ENCODE results near the gene CTTN.
A peak's percentile ranks its signal among the peaks of the same experiment; 100 is the strongest.

CTTN gene

DNA sequence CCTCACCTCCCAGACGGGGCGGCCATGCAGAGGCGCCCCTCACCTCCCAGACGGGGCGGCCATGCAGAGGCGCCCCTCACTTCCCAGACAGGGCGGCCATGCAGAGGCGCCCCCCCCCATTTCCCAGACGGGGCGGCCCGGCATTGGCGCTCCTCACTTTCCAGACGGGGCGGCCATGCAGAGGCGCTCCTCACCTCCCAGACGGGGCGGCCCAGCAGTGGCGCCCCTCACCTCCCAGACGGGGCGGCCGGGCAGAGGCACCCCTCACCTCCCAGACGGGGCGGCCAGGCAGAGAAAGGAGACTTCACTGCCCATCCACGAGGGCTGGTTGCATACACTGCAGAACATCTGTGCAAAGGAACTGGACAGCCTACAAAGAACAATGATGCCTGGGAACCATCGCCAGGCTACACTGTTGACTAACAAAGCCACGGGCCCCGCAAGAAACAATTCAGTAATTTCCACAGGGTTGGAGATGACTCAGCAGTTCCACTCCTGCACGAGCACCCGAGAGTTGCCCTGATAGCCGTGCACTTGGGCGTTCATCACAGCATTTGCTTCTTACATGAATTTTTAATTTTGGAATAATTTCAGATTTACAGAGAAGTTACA lies 58.7 kb downstream of the CTTN start:
- no peak for DNase-seq

DNA sequence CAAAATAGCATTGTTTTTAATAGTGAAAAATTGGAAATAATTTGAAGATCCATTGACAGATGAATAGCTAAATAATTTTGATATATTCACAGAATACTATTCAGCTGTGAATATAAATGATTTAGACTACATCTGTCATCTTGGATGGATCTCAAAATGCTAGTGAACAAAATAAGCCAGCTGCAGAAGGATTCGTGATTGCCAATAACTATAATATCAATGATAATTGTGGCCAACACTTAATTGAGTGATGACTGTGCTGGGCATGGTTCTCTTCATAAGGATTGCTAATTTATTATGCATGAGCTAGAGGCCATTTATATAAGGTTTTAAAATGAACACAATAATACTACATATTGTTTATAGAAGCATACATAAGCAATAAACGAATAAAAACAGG lies 60.4 kb downstream of the CTTN start:
- no peak for DNase-seq

DNA sequence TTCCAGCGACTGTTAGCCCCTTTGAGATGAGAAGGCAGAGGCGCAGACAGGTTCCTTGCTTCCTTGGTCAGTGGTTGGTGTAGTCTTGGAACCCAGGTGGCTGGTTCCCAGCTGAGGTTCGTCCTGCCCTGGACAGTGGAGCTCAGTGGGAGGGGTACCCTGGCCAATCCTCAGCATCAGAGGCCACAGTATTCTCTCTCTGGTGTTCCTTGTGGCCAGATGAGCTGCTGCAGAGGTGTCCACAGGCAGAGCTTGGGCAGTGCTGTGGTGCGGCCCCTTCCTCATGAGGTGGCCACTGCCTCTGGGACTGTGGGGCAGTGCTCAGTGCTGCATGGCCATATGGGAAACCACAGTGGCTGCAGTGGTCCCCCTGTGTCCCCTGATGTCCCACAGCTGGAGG lies 61.8 kb downstream of the CTTN start:
- no peak for DNase-seq

GRCh38 chr11:70460964-70461363 lies 62.6 kb downstream of the CTTN start:
- DNase-seq: no peak

- no peak for DNase-seq
These were observed 64.6 kb downstream of the CTTN start for GRCh38 chr11:70462818-70463477.

GRCh38 chr11:70463478-70464255 lies 65.3 kb downstream of the CTTN start:
- no peak for DNase-seq

- no peak for DNase-seq
These were observed 66.4 kb downstream of the CTTN start for GRCh38 chr11:70464509-70465361.

DNA sequence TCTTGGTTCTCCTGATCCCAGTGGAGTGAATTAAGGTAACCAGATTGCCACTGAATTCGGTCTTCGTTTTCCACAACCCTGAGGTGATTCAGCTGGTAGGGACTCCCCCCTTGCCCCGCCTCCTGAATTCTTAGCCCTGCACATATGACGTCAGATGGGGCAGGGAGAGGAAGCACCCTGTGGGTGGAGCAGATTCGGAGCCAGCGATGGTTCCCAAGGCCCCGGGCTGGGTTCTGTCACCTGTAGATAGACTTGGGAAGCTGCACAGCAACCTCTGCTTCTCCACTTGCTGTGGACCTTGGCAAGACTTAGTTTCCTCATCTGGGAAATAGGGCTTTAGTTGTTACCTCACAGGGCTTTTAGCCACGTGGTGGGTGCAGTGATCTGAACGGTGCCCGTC lies 67.8 kb downstream of the CTTN start:
- DNase-seq: no peak

DNA sequence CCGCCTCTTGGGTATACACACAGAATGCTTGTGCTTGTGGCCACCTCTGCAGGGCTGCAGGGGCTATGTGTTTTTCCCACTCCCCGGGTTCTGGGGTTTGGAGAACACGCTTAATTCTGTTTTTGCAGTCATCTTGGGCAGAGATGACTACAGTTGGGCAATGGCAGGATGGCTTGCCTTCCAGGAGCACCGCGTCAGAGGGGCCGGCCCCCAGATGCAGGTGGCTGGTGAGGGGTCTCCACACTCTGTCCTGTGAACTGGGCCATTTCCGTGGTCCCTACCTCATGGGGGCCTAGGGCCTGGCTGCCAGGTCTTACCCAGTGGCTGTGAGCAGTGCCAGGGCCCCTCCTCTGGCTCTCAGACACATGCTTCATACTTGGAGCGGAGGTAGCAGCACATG lies 68.3 kb downstream of the CTTN start:
- DNase-seq: no peak

- peak; percentile 26 for DNase-seq
These were observed 69.1 kb downstream of the CTTN start for GRCh38 chr11:70467201-70468085.

GRCh38 chr11:70468256-70469195 lies 70.2 kb downstream of the CTTN start:
- no peak for DNase-seq

GRCh38 chr11:70470127-70470526 lies 71.8 kb downstream of the CTTN start:
- DNase-seq: no peak

GRCh38 chr11:70471254-70471653 lies 72.9 kb downstream of the CTTN start:
- peak; percentile 15 for DNase-seq

- DNase-seq: no peak
These were observed 73.9 kb downstream of the CTTN start for GRCh38 chr11:70472240-70472639.

- DNase-seq: no peak
These were observed 75.0 kb downstream of the CTTN start for GRCh38 chr11:70473186-70473872.

- no peak for DNase-seq
These were observed 75.8 kb downstream of the CTTN start for GRCh38 chr11:70473873-70474690.

GRCh38 chr11:70474710-70475109 lies 76.4 kb downstream of the CTTN start:
- DNase-seq: no peak

DNA sequence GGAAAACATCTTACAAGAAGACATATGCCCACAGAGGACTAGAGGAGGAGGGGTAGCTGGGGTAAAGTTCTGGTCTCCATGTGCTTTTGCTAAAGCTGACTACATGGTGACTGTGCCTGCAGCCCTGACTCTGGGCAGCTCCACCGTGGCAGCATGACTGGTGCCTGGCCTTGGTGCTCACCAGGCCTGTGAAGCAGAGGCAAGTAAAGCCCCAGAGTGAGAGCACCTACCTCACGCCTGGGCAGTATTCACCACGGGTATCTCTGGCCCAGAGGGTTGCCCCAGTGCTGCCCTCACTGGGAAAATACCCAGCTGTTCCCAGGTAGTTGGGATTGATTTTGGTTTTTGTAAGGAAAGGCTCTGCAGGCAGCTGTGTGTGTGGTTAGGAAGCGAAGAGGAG lies 78.3 kb downstream of the CTTN start:
- DNase-seq: no peak

- DNase-seq: no peak
These were observed 78.8 kb downstream of the CTTN start for GRCh38 chr11:70477176-70477575.

Measured in CD4-positive, alpha-beta T cell treated with Interleukin-17A for 4 hours (primary cell).